Epithelial cell of proximal tubule (primary cell): ENCODE data around the gene ABHD17A. TPM values are rescaled to one million over a fixed set of nuclear protein-coding genes. Genes with fewer than 3 reads are reported as not detected.
A peak's percentile ranks its signal among the peaks of the same experiment; 100 is the strongest.

ENCODE experiments used
- DNase-seq: peaks from one replicate; pipeline ENCODE4 v3.0.0-alpha.2; 2011; ENCODE audit warnings: low read depth
- H3K4me3 ChIP-seq: 2 replicates; pipeline ENCODE4 v1.5.1; 2011; ENCODE audit warnings: low read depth, mild to moderate bottlenecking, low read length
- total RNA-seq: library from RNA; depleted of rRNA; stranded (reverse); fragments of >200 nt; gene quantifications from 2 replicates; pipeline ENCODE4 v1.2.3, GENCODE V29; 2015
- TF ChIP-seq, protein P1 (sequence below): conservative IDR thresholded peaks from 2 replicates; pipeline ENCODE4 v1.5.1; 2012; ENCODE audit warnings: low read depth, mild to moderate bottlenecking, low read length

ABHD17A gene
- total RNA-seq, 1 donor from 2014 or later: 83.4 TPM

DNA sequence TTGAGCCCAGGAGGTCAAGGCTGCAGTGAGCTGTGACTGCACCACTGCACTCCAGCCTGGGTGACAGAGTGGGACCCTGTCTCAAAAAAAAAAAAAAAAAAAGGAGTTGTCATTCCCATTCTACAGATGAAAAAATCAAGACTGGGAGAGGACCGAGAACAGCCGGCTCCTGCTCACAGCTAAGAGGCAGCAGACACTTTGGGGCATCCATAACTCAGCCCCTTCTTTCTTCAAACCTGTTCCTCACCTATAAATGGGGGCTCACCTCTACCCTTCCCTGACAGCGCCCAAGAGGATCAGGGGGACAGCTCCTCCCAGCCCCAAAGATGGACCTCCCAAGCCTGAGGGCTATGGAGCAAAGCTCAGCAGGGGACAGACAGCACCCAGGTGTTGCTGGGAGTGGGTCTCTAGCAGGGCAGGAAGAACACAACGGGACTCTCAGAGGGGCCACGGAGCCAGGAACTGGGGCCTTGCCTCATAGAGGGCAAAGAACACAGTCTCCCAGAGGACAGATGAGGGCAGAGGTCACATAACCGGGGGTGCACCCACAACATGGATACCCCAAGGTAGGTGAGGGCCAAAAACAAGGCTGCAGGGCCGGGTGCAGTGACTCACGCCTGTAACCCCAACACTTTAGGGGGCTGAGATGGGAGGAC, 18.5 kb downstream of the ABHD17A start:
- TF ChIP-seq, protein P1, sequence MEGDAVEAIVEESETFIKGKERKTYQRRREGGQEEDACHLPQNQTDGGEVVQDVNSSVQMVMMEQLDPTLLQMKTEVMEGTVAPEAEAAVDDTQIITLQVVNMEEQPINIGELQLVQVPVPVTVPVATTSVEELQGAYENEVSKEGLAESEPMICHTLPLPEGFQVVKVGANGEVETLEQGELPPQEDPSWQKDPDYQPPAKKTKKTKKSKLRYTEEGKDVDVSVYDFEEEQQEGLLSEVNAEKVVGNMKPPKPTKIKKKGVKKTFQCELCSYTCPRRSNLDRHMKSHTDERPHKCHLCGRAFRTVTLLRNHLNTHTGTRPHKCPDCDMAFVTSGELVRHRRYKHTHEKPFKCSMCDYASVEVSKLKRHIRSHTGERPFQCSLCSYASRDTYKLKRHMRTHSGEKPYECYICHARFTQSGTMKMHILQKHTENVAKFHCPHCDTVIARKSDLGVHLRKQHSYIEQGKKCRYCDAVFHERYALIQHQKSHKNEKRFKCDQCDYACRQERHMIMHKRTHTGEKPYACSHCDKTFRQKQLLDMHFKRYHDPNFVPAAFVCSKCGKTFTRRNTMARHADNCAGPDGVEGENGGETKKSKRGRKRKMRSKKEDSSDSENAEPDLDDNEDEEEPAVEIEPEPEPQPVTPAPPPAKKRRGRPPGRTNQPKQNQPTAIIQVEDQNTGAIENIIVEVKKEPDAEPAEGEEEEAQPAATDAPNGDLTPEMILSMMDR: no peak
- H3K4me3 ChIP-seq: no peak overlapping the region
- DNase-seq: no peak

DNA sequence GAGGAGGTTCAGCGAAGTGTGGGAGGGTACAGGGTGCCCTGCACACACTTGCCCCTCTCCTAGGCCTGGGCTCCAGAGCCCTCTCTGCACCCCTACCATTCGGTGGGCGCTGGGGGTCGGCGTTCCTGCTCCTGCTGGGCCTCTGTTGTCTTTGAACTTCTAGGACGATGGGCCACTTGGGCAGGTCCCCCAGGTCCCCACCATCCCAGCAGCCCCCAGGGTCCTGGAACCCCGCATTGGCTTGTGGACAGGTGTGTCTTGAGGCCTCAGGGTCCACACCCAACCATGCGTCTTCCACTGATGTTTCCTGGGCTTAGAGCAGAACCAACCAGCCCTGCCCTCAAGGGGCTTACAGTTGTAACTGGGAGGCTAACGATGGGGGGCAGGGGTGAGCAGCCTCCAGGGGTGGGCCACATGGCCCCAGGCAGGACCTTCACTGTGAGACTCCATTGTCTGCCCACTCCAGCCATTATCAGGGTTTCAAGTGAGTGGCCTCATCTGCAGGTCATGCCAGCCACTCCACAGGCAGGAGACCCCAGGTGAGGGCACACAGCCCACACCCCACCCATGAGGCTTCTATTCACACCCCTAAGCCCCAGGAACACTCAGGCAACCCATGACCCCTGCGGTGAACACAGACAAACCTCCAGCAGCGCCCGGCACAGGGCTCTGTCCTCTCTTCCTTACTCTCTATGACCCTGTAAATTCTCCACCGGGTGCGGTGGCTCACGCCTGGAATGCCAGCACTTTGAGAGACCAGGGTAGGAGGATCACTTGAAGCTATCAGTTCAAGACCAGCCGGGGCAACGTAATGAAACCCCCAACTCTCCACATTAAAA, 19.9 kb downstream of the ABHD17A start:
- no peak for DNase-seq
- TF ChIP-seq, protein P1: no peak
- peak overlapping the region; percentile 85 for H3K4me3 ChIP-seq

DNA sequence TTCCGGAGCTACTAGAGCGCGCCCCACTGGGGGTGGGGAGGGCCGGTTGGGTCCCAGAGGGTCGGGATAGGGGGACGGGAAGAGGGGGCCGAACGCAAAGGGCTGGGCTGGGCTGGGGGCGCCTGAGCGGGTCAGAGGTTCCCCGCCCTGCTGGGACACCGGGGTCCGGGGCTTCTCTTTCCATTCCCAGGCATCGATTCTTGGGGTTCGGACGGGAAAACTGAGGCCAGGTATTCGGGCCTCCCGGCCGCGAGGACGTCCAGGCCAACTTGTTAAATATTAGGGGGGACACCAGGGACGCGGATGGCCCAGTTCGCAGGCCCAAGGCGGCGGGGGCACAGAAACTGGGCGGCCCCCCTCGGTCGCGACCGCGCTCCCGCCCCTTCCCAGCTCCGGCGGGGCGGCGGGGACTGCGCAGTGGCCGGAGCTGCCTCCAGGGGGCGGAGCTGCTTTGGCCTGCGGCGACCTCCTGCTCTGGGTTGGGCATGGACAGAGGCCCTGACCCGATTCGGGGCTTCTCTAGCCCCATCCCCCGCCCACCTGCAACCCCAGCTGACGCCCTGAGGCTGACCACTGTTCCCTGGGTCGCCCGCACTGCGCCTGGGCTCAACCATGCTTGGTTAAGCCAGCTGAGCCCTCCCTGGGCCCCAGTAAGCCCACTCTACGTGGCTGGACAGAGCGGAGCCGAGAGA, 20.7 kb downstream of the ABHD17A start:
- DNase-seq: no peak
- TF ChIP-seq, protein P1: peak; percentile 61

DNA sequence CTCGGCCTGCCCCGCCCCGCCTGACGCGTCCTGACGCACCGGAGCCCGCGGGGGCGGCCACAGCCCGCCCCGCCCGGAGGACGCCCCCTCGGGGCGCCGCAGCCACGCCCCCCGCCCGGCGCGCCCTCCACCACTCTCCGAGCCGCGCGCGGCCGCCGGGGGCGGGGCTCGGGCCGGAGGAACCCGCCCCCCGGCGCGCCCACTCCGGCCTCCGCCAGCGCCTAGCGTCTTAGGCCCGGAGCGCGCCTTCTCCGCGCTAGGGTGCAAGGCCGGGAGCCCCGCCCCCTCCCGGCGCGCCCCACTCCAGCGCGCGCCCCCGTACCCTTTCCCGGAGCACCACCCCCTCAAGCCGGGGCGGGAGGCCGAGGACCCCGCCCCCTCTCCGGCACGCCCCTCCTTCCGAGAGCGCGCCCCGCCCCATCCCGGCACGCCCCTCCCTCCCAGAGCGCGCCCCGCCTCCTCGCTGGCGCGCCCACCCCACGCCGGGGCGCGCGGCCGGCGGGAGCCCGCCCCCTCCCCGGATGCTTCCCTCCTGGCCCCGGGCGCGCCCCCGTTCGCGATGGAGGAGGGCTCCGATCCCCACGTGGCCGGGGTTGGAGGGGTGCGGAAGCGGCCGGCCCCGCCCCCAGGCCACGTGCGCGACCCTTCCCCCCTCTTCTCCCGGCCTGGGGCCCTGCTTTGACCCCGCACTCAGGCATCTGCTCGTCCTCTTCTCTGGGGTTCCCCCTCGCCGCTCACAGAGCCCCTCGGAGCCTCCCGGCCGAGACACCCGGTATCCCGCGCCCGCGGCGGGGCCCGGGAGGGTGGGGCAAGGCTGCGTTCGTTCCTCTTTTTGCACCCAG, 21.4 kb downstream of the ABHD17A start:
- DNase-seq: no peak
- TF ChIP-seq, protein P1: no peak
- H3K4me3 ChIP-seq: peak overlapping the region; percentile 85

More for the DNA sequence above, 20.7 kb downstream of the ABHD17A start:
- H3K4me3 ChIP-seq: peak overlapping the region; percentile 85

DNA sequence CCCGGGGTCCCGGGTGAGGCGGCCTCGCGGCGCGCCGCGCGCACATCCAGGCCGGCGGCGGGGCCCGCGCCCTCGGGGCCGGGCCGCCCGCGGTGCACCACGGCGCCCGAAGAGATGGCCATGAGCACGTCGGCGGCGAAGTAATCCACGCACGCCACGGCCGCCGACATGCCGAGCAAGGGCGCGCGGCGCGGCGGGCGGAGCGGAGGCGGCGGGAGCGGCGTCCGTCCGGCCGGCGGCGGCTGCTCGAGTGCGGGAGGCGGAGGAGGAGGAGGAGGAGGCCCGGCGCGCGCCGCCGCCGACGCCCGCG, 22.0 kb downstream of the ABHD17A start, which contains the start of gene KLF16:
Gene KLF16, minus strand, starts transcription at position 252 of the 310 bp plus-strand sequence. Its CDS starts 82 bp downstream, at position 170.
- no peak for DNase-seq
- H3K4me3 ChIP-seq: peak within 1 kb of the TSS; percentile 92
- TF ChIP-seq, protein P1: no peak

DNA sequence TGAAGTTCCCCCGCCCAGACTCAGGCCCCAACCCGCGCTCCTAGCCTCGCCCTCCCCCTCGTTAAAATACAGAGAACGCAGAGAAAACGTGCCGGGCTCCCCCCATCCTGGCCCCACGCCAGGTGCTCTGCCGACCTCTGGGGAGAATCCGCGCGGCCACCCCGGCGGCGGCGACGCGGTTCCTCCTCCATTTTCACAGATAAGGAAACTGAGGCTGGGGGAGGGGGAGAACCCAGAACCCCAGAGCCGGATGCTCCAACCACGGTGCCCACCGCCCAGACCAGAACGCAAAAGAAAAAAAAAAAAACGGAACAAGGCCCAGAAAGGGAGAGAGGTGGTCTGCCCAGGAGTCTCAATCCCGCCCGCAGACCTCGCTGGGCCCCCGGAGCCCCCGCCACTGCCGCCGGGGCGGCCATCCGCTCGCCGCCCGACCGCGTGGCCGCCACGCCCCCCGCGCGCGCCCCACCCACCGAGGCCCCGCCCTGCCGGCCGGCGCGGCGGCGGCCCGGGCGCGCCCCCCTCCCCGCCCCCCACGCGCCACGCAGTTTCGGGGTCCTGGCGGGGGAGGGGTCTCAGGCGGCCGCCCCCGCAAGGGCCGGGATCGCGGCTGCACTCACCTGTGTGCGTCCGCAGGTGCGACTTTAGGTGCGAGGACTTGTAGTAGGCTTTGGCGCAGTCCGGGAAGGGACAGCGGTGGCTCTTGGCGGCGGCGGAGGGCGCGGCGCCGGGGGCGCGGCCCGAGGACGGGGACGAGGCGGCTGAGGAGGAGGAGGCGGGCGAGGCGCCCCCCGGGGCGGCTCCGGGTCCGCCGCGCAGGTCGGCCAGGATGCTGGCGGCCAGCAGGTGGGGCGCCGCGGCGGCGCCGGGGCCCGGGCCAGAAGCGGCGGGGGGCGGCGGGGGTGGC, 22.6 kb downstream of the ABHD17A start:
- TF ChIP-seq, protein P1: no peak
- H3K4me3 ChIP-seq: peak overlapping the region; percentile 92
- DNase-seq: no peak
